ENCODE results near the gene CASP9.
"Not testable (repeated sequence)": the region's sequence is repeated elsewhere in the genome, so short reads cannot be mapped to it uniquely, and the experiment has no call there.

Gene CASP9

DNA sequence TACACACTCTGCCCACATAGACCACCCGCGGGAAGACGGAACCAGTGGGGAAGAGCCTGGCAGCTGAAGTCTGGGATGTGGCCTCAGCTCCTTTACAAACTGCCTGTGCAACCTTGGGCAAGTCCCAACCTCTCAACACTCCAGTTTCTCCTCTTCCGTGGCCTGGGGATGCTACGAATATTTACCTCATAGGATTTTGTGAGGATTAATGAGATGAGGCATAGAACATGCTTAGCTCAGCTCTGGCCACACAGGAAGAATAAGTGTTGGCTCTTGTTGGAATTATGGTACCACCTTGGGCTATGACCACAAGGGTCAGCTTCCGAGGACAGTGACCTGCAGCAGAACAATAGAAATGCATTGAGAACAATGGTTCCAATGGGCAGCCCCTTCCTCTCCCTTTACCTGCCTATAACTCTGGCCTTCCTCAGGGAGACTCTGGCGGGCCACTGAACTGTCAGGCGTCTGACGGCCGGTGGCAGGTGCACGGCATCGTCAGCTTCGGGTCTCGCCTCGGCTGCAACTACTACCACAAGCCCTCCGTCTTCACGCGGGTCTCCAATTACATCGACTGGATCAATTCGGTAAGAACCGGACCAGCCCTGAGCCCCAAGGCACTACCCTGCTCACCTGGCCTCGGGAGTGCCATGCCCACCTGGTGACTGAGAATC lies 56.9 kb downstream of the CASP9 start:
- not testable (repeated sequence) for DNase-seq

DNA sequence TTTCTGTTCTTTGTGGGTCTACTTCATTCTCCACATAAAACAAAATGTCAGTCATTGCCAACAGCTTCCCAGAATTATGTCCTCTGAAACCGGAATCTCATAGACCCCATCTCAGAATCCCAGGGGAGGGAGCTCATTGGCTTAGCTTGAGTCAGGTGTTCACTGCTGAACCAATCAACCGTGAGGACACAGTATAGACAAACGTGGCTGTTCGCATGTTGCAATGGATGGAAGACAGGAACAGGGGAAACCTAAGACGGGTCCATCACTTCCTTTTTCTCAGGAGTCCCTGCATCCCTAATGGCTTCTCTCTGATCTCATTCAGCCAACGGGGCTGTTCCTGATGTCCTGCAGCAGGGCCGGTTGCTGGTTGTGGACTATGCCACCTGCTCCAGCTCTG lies 58.3 kb downstream of the CASP9 start:
- no peak for DNase-seq

- not testable (repeated sequence) for DNase-seq
Observed at GRCh38 chr1:15463926-15464322, 60.1 kb downstream of the CASP9 start.

GRCh38 chr1:15463064-15463800 lies 60.8 kb downstream of the CASP9 start:
- DNase-seq, result not testable (repeated sequence)

- no peak for DNase-seq
Observed at GRCh38 chr1:15460708-15461095, 63.3 kb downstream of the CASP9 start.

DNA sequence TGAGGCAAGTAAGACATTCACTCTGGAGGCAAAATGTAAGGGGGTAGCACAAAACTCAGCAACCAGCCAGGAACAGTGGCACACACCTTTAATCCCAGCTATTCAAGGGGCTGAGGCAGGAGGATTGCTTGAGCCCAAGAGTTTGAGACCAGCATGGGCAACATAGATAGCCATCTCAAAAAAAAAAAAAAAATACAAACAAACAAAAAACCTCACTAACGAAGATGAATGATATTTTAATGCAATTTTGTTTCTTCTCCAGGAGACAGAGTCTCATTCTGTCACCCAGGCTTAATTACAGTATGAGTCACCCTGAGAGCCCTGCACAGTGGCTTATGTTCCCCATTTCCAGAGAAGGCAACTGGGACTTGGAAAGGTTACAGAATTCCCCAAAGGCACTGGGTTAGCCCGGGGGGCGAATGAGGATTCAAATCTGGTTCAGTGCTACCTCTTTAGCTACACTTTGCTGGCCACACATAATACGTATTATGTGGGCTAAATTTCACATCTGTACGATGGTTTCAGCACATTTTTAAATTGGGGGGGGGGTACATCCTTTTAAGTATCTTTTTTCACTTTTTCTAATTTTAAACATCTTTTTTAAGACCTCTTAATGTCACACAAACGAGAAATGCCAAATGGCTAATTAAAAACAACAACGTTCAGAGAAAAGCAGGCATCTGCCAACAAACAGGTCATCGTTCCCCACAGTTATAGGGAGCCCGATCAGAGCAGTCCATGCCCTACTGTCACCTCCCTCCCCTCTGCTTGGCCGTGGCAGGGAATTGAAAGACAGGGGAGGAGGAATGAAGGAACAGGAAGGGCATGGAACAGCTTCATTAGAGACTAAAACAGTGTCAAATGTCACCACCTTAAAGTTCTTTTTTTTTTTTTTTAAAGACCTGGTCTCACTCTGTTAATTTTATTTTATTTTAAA lies 64.0 kb downstream of the CASP9 start:
- DNase-seq, result no peak

DNA sequence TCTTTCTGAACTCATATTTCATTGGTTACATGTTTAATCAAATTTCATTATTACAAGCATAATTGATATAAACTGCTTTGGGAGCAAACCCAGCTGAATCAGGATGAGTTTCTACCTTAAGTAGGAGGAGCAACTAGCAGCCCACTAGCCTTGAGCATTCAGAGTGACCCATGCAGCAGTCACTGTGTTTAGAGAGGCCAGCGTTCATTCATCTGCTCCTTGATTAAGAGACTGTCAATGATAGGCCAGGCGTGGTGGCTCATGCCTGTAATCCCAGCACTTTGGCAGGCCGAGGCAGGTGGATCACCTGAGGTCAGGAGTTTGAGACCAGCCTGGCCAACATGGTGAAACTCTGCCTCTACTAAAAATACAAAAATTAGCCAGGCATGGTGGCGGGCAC lies 65.6 kb downstream of the CASP9 start:
- not testable (repeated sequence) for DNase-seq

- DNase-seq, result no peak
Observed at GRCh38 chr1:15457585-15457984, 66.4 kb downstream of the CASP9 start.

DNA sequence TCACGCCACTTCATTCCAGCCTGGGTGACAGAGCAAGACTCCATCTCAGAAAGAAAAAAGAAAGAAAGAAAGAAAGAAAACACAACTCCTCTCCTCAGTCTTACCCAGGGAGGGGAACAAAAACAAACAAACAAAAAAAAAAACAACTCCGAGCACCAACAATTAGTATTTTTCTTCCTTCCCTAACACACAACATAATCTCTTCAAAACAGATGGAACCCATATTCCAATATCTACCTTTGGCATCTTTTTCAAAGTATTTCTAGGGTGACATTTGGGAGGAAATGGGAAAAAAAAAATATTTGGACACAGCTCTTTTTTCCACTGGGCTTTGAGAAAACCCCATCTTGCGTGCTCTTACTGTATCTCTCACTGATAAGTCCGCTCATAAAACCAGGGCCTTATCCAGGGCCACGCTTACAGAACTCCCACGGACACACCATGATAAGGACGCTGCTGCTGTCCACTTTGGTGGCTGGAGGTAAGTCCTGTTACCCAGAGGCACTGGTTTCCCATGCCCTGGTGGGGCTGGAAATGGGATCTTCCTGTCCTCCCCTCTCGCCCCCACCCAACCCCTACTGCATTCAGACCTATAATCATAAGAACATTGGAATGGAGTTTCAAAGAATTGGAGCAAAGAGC lies 67.6 kb downstream of the CASP9 start, which contains the start of gene CELA2A:
TSS of gene CELA2A (plus strand) at position 420 of the 642 bp plus-strand sequence. CDS start at position 442, 22 bp downstream.
- no peak for DNase-seq

GRCh38 chr1:15455522-15455921 lies 68.5 kb downstream of the CASP9 start:
- no peak for DNase-seq

DNA sequence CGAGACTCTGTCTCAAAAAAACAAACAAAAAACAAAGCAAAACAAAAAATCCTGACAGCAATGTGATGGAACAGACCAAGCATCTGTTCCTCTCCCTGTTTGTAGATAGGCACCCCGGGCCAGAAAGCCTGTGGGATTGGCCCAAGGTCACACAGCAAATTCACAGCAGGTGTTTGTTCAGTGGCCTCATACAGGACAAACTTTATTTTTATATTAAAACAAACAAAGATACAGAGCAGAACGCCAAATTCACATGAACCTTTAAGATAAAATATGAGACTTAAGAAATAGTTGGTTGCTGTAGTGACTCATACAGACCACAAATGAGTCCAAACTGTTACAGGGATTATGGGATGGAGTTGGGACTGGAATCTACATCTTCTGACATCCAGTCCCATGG lies 69.8 kb downstream of the CASP9 start:
- DNase-seq, result no peak

DNA sequence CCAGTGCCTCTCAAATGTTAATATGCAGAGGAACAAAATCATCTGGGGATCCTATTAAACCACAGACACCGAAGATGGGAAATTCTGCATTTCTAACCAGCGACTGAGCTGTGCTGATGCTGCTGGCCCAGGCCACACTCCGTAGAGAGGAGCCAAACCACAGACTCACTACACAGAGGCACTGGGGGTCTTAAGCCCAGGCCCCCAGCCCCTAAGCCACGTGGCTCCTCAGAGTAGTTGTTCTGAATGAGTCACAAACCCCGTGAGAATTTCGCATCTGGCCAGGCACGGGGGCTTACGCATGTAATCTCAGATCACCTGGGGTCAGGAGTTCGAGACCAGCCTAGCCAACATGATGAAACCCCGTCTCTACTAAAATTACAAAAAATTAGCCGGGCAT lies 70.3 kb downstream of the CASP9 start:
- no peak for DNase-seq

DNA sequence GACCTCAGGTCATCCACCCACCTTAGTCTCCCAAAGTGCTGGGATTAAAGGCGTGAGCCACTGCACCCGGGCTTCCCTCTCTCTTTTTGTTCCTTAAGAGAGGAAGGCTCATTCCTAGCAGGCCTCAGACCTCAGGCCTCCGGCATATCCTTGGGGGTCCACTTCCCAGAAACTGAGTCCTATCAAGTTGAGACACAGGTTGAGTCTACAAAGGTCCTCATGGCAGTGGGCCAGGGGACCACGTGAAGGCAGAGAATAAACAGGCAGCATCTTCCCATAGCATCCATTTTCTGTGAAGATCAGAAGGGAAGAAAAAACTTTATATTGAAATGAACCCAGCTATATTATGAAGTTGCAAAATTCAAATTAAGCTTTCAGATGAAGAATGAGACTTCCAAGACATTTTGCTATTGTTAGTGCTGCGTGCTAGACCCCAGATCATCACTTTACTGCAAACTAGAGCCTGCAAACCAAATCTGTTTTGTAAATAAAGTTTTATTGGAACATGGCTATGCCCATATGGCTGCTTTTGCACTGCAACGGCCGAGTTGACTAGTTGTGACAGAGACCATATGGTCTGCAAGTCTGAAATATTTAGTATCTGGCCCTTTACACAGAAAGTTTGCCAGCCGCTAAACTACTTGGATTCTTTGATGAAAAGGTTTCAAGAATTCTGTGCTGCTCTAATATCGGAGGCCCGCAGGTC lies 71.0 kb downstream of the CASP9 start:
- DNase-seq, result no peak

- no peak for DNase-seq
Observed at GRCh38 chr1:15452216-15452615, 71.8 kb downstream of the CASP9 start.

DNA sequence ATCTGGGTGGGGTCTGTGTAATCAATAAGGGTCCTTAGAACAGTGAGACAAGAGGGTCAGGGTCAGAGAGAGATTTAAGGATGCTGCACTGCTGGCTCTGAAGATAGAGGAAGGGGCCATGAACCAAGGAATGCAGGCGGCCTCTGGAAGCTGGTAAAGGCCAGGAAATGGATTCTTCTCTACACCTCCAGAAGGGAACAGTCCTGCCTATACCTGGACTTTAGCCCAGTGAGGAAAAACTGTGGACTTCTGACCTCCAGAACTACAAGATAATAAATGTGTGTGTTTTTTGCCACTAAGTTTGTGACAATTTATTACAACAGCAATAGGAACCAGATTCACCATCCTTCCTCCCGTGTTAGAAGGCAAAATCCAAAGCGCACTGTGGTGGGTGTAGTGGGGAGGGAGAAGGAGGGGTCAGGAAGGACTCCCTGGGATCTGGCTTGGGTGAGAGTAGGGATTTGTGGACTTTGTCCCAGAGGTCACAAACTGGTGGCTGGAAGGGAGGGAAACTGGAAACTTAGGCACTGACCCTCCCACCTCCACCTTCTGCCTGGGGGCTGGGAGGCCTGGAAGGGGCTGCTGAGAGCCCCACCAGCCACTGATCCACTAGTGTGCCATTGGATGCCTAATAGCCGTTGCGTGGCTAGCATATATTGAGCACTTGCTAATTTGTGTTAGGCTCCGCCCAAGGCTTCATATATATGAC lies 72.8 kb downstream of the CASP9 start:
- no peak for DNase-seq

DNA sequence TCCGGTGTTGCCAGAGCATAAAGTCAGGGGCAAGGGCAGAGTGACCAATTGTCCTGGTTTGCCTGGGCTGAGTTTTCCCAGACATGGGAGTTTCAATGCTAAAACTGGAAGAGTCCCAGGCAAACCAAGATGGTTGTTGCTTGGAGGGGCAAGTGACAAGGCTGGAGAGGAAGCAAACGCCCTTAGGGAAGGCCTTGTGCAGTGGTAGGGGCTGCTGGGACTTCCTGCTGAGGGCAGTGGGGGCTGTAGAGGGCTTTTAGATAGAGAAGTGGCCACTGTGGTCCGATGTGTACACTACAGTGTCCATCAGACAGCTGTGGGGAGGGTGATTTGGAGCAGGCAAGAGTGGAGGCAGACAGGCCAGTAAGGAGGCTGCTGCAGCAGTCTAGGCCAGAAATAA lies 74.4 kb downstream of the CASP9 start:
- no peak for DNase-seq

GRCh38 chr1:15448877-15449462 lies 75.0 kb downstream of the CASP9 start:
- DNase-seq, result no peak

- no peak for DNase-seq
Observed at GRCh38 chr1:15446212-15446611, 77.8 kb downstream of the CASP9 start.

DNA sequence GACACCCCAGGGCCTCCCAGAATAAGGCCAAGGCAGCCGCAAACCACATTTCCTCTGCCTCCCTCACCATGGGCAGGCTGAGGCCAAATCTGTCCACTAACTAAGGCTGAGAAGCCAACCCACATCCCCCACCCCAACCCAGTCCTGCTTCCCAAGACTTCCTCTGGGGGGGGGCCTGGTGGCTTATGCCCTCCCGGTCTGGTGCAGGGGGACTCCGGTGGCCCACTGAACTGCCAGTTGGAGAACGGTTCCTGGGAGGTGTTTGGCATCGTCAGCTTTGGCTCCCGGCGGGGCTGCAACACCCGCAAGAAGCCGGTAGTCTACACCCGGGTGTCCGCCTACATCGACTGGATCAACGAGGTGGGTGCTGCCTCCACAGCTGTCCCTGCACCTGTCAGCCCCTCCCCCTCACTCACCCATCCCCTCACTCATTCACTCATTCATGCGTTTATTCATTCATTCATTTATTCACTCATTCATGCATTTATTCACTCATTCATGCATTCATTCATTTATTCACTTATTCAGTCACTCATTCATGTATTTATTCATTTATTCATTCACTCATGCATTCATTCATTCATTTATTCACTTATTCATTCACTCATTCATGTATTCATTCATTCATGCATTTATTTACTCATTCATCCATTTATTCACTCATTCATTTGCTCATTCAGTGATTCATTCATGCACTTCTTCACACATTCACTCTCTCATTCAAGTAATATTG lies 78.5 kb downstream of the CASP9 start:
- DNase-seq, result no peak

All from activated CD4-positive, CD25-positive, alpha-beta regulatory T cell (primary cell).